HEK293T (cell line): Measurements from ENCODE around the gene SLC12A7.

Experiments used
- CTCF ChIA-PET: fragments of 350-600 bp; formaldehyde crosslinking; extraction: SDS; loops from one replicate; lab custom pipeline; 2021; ENCODE audit warnings: antibody characterized with exemption, inconsistent platforms; lab: Yijun Ruan, JAX
- POLR2A ChIA-PET: fragments of 350-600 bp; formaldehyde crosslinking; extraction: SDS; loops from one replicate; lab custom pipeline; 2020; ENCODE audit warnings: antibody characterized with exemption, inconsistent platforms; lab: Yijun Ruan, JAX
- DNase-seq: peaks from one replicate; pipeline ENCODE4 v3.0.0; 2012; ENCODE audit warnings: mixed read lengths; ENCODE audit errors: extremely low spot score
- ARNT ChIP-seq: fragments of 450-650 bp; IDR thresholded peaks from 2 replicates; pipeline ENCODE4 v1.6.1; 2017; ENCODE audit warnings: mild to moderate bottlenecking
- BHLHE40 ChIP-seq: fragments of 450-650 bp; IDR thresholded peaks from 2 replicates; pipeline ENCODE4 v1.6.1; 2016; ENCODE audit warnings: mild to moderate bottlenecking, moderate library complexity, borderline replicate concordance
- CTBP1 ChIP-seq: fragments of 450-650 bp; IDR thresholded peaks from 2 replicates; pipeline ENCODE4 v1.6.1; 2016; ENCODE audit warnings: borderline replicate concordance
- ELF4 ChIP-seq: fragments of 450-650 bp; IDR thresholded peaks from 2 replicates; pipeline ENCODE4 v1.6.1; 2017; ENCODE audit warnings: antibody characterized with exemption
- FOXA1 ChIP-seq: fragments of 450-650 bp; IDR thresholded peaks from 2 replicates; pipeline ENCODE4 v1.6.1; 2016; ENCODE audit warnings: mild to moderate bottlenecking
- FOXK2 ChIP-seq: fragments of 450-650 bp; IDR thresholded peaks from 2 replicates; pipeline ENCODE4 v1.6.1; 2016; ENCODE audit warnings: mild to moderate bottlenecking
- FOXM1 ChIP-seq: fragments of 450-650 bp; IDR thresholded peaks from 2 replicates; pipeline ENCODE4 v1.6.1; 2017; ENCODE audit warnings: mild to moderate bottlenecking, borderline replicate concordance
- HDGF ChIP-seq: fragments of 450-650 bp; IDR thresholded peaks from 2 replicates; pipeline ENCODE4 v1.6.1; 2017; ENCODE audit warnings: antibody characterized with exemption, borderline replicate concordance
- L3MBTL2 ChIP-seq: fragments of 450-650 bp; conservative IDR thresholded peaks from 2 replicates; pipeline ENCODE4 v1.6.1; 2016; ENCODE audit warnings: mild to moderate bottlenecking
- LEF1 ChIP-seq: fragments of 450-650 bp; IDR thresholded peaks from 2 replicates; pipeline ENCODE4 v1.6.1; 2017; ENCODE audit warnings: mild to moderate bottlenecking, borderline replicate concordance
- NFRKB ChIP-seq: fragments of 450-650 bp; IDR thresholded peaks from 2 replicates; pipeline ENCODE4 v1.6.1; 2016; ENCODE audit warnings: mild to moderate bottlenecking, moderate library complexity
- SP1 ChIP-seq: fragments of 450-650 bp; IDR thresholded peaks from 2 replicates; pipeline ENCODE4 v1.6.1; 2017
- SUZ12 ChIP-seq: fragments of 450-650 bp; IDR thresholded peaks from 2 replicates; pipeline ENCODE4 v1.6.1; 2016; ENCODE audit warnings: mild to moderate bottlenecking
- TARDBP ChIP-seq: fragments of 450-650 bp; IDR thresholded peaks from 2 replicates; pipeline ENCODE4 v1.6.1; 2016
- ZNF384 ChIP-seq: fragments of 450-650 bp; IDR thresholded peaks from 2 replicates; pipeline ENCODE4 v1.6.1; 2016
- TF ChIP-seq, protein P1 (sequence below): fragments of 450-650 bp; IDR thresholded peaks from 2 replicates; pipeline ENCODE4 v1.6.1; 2016

Gene SLC12A7

DNA sequence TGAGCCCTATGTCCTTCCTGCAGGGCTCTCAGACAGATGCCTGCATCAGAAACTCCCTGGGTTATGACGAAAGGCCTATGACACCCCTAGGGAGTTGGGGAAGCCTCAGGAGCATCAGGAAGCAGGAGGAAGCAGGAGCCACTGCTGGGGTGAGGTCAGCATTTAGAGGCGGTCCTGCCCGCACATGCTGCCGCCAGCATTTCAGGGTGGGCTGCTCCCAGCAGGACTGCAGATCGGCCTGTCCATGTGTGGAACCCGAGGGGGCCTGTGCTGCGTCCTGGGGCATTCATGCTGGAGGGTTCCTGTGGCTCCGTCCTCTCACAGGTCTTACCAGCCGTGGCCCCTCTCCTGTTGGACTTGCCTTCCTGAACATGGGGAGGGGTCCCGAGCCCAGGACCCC, 96.4 kb downstream of the SLC12A7 start:
- no peak for TF ChIP-seq FOXM1
- no peak for TF ChIP-seq CTBP1
- no peak for TF ChIP-seq ZNF384
- CTCF ChIA-PET = no interaction called here
- no peak for DNase-seq
- POLR2A ChIA-PET = no interaction called here

DNA sequence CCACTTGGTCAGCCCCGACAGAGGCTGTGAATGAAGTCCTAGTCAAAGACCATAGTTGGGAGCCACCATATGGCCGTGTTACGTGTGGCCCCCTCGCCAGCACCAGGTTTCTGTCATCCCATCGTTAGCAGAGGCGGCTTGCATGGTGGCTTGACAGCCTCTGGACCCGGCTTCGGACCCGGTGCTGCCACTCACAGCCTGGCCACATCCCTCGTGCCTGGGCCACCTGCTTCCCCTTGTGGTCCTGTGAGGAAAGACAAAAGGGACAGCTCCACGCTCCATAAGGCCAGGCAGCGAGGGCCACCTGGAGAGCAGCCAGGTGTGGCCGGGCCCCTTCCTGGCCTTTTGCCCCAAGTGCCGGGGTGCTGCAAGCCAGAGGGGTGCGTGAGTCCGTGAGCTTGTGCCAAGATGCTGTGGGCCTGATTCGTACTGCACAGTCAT, 97.1 kb downstream of the SLC12A7 start:
- no peak for DNase-seq
- ChIA-PET CTCF (no interaction called here), POLR2A (no interaction called here)
- TF ChIP-seq CTBP1 (no peak), TARDBP (no peak), ARNT (no peak), BHLHE40 (no peak), NFRKB (no peak), HDGF (no peak), L3MBTL2 (no peak), LEF1 (no peak), FOXK2 (no peak), SP1 (no peak), SUZ12 (no peak), ELF4 (no peak), FOXA1 (no peak), ZNF384 (no peak), FOXM1 (no peak)
- TF ChIP-seq, protein P1, sequence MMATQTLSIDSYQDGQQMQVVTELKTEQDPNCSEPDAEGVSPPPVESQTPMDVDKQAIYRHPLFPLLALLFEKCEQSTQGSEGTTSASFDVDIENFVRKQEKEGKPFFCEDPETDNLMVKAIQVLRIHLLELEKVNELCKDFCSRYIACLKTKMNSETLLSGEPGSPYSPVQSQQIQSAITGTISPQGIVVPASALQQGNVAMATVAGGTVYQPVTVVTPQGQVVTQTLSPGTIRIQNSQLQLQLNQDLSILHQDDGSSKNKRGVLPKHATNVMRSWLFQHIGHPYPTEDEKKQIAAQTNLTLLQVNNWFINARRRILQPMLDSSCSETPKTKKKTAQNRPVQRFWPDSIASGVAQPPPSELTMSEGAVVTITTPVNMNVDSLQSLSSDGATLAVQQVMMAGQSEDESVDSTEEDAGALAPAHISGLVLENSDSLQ = no peak

DNA sequence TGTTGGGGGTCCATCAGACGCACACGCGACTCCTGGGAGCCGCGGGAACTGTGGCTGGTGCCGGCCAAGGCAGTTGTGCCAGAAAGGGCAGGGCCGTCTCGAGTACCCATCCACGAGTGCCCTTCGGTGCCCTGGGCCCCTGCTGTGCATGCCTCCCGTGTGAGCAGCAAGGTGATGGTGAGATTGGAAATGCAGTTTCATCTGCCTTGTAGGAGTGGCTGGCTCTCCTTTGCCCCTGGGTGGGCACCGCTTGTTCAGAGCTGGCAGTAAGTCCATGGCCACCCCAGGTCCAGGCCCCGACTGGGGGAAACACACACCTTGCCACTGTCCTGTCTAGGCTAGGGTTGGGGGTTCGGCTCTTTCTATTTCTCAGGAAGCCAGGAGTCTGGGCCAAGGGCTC, 97.5 kb downstream of the SLC12A7 start:
- ChIA-PET CTCF (no interaction called here), POLR2A (no interaction called here)
- DNase-seq = no peak
- TF ChIP-seq FOXA1 = no peak
- TF ChIP-seq ELF4 = no peak
- TF ChIP-seq, protein P1 = no peak
- no peak for TF ChIP-seq FOXK2
- no peak for TF ChIP-seq BHLHE40
- no peak for TF ChIP-seq L3MBTL2
- no peak for TF ChIP-seq TARDBP
- TF ChIP-seq LEF1 = no peak
- TF ChIP-seq SUZ12 = no peak
- TF ChIP-seq HDGF = no peak
- no peak for TF ChIP-seq FOXM1
- no peak for TF ChIP-seq ARNT

DNA sequence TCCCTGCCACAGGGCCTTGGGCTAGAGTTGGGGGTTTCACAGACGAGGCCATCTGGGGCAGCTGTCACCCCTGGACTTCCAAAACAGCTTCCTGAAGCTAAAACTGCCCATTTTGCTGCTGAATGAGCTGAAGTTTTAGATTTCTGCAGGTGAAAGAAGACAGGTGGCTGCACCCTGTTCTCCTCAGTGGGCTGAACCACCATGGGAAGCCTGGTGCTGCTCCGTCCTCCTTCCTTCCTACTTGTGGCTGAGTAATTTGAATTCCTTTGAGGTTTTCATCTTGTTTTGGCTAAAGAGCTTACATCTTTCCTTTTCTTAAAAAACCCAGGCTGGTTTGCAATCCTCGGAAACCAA, 97.9 kb downstream of the SLC12A7 start:
- ChIA-PET POLR2A (no interaction called here), CTCF (no interaction called here)
- DNase-seq = no peak
- TF ChIP-seq L3MBTL2 (no peak), ZNF384 (no peak), FOXK2 (no peak), SUZ12 (no peak)
- TF ChIP-seq, protein P1 = no peak

DNA sequence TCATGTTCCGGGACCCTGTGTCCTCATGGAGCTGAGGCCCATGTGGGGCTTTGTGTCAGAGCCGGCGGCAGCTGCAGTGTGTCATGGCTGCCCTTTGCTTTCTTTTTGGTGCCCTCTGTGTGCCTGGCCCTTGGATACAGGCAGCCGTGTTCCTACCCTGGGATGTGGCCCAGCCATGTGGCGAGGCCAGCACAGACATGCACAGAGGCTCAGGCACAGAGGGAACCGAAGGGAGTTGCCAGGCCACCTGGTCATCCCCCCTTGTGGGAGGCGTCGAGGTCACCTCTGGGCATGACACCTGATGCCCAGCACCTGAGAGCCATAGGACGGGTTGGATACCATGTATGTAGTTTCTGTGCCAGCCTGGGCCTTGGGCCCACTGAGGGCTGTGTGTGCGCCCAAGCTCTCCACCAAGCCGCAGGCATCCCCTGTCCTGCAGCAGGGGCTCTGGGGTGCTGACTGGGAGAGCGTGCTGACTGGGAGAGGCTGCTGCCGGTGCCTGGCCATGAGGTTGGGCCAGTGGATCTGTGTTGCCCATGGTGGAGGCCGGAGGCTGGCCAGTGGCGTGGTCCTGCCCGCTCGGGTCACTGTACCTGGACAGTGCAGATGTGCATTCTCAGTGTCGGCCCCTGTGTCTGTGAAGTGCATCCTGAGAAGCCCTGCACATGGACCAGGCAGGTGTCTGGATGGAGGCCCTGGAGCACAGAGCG, 98.5 kb downstream of the SLC12A7 start:
- TF ChIP-seq SUZ12 = no peak
- no peak for TF ChIP-seq FOXM1
- no peak for TF ChIP-seq LEF1
- TF ChIP-seq ELF4 = no peak
- no peak for TF ChIP-seq NFRKB
- no peak for TF ChIP-seq ARNT
- TF ChIP-seq CTBP1 = no peak
- no peak for TF ChIP-seq L3MBTL2
- TF ChIP-seq TARDBP = no peak
- TF ChIP-seq, protein P1 = no peak
- no peak for TF ChIP-seq BHLHE40
- TF ChIP-seq HDGF = no peak
- TF ChIP-seq FOXA1 = no peak
- no peak for TF ChIP-seq SP1
- TF ChIP-seq FOXK2 = no peak
- no peak for TF ChIP-seq ZNF384
- ChIA-PET POLR2A (no interaction called here), CTCF (no interaction called here)
- no peak for DNase-seq

DNA sequence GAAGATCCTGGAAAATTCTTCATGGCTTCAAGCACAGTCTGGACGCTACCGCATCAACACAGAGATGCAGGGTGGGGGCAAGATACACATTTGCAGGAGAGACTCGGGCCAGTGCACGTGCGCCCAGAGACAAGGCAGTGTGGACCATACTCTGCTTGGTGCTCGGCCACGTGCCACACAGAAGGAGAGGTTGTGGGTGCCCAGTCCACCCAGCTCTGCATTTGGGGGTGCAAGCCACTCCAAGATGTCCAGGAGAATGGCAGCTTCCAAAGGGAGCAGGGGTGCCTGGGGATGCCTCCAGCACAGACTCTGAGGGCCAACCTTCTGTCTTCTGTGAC, 99.0 kb downstream of the SLC12A7 start:
- TF ChIP-seq LEF1 = no peak
- TF ChIP-seq, protein P1 = no peak
- CTCF ChIA-PET = no interaction called here
- no peak for DNase-seq
- POLR2A ChIA-PET = no interaction called here
